GM18870 (cell line): ENCODE results near the gene MRO.

Experiments
- ATAC-seq: cut with Tn5 transposase; IDR thresholded peaks from one replicate; pipeline ENCODE4 v1.9.1; 2021; ENCODE audit warnings: moderate library complexity; ENCODE audit not compliant: unreplicated experiment

MRO gene

GRCh38 chr18:50748243-50749229 is 71.3 kb downstream of the MRO start:
- ATAC-seq: no peak

- no peak for ATAC-seq
Measured at GRCh38 chr18:50747849-50748242, 72.0 kb downstream of the MRO start.

GRCh38 chr18:50745945-50746344 is 73.9 kb downstream of the MRO start:
- ATAC-seq: no peak
